A673 (cell line): ENCODE measurements around the gene ARHGAP5. TPM values are rescaled to one million over a fixed set of nuclear protein-coding genes. Genes with fewer than 3 reads are reported as not detected.
A peak's percentile ranks its signal among the peaks of the same experiment; 100 is the strongest.

Experiments used
- BruUV-seq: library from RNA; stranded (reverse); fragments of 400-500 nt; replicated peaks from 2 replicates; lab custom pipeline; 2021; lab: Mats Ljungman, UMichigan
- CTCF ChIA-PET: fragments of 300-600 bp; sonication (Branson Sonifier 250); formaldehyde crosslinking; loops from one replicate; lab custom pipeline; 2022; ENCODE audit warnings: antibody characterized with exemption; lab: Charles Lee
- POLR2A ChIA-PET: fragments of 300-600 bp; sonication (Branson Sonifier 250); formaldehyde crosslinking; loops from one replicate; lab custom pipeline; 2022; ENCODE audit warnings: antibody characterized with exemption; ENCODE audit not compliant: low non-redundant PET; lab: Charles Lee
- DNase-seq: peaks from one replicate; pipeline ENCODE4 v3.0.0-alpha.2; 2015; ENCODE audit warnings: low spot score
- H3K27ac ChIP-seq: fragments of 200-600 bp; sonication (generic); 2 replicates; pipeline ENCODE4 v1.5.1; 2016; ENCODE audit warnings: mixed run types, low read depth, mild to moderate bottlenecking, mixed read lengths, antibody characterized with exemption, low read length; ENCODE audit not compliant: poor library complexity, severe bottlenecking
- H3K27me3 ChIP-seq: fragments of 200-600 bp; sonication (generic); replicated peaks from 2 replicates; pipeline ENCODE4 v1.6.1; 2017; ENCODE audit warnings: mixed run types, low read depth, mild to moderate bottlenecking, mixed read lengths, antibody characterized with exemption, low read length; ENCODE audit not compliant: insufficient read depth, poor library complexity
- H3K36me3 ChIP-seq: fragments of 200-600 bp; sonication (generic); 2 replicates; pipeline ENCODE4 v1.6.1; 2016; ENCODE audit warnings: mixed run types, mild to moderate bottlenecking, mixed read lengths, antibody characterized with exemption, low read length; ENCODE audit not compliant: insufficient read depth, poor library complexity, severe bottlenecking
- H3K4me1 ChIP-seq: fragments of 200-600 bp; sonication (generic); 2 replicates; pipeline ENCODE4 v1.6.1; 2017; ENCODE audit warnings: mixed run types, mild to moderate bottlenecking, mixed read lengths, antibody characterized with exemption, low read length; ENCODE audit not compliant: insufficient read depth, poor library complexity, severe bottlenecking
- H3K4me3 ChIP-seq: fragments of 200-600 bp; sonication (generic); 2 replicates; pipeline ENCODE4 v1.5.1; 2016; ENCODE audit warnings: low read depth, mixed run types, mild to moderate bottlenecking, mixed read lengths, low read length; ENCODE audit not compliant: poor library complexity, severe bottlenecking
- H3K9me3 ChIP-seq: fragments of 200-600 bp; sonication (generic); 2 replicates; pipeline ENCODE4 v1.6.1; 2016; ENCODE audit warnings: mixed run types, low read depth, mild to moderate bottlenecking, mixed read lengths, antibody characterized with exemption, low read length; ENCODE audit not compliant: poor library complexity, severe bottlenecking
- EZH2 ChIP-seq: fragments of 200-600 bp; sonication (generic); IDR thresholded peaks from 2 replicates; pipeline ENCODE4 v1.6.1; 2017; ENCODE audit warnings: borderline replicate concordance, low read depth, mild to moderate bottlenecking, mixed read lengths, antibody characterized with exemption, low read length; ENCODE audit not compliant: poor library complexity, severe bottlenecking
- intact Hi-C: fragments of 100-400 bp; cut with micrococcal nuclease; formaldehyde crosslinking; loops from one replicate; pipeline ENCODE4 v1.10.0; 2022; ENCODE audit not compliant: unreplicated experiment
- total RNA-seq: library from RNA; stranded (reverse); gene quantifications from 2 replicates; pipeline ENCODE4 v1.2.3, GENCODE V29; 2021
- TF ChIP-seq, protein P1 (sequence below): fragments of 300-800, 200-600 bp; sonication (generic); conservative IDR thresholded peaks from 2 replicates; pipeline ENCODE4 v1.5.1; 2017; ENCODE audit warnings: low read depth, mild to moderate bottlenecking, antibody characterized with exemption, low read length, moderate library complexity, mixed read lengths

The ARHGAP5 gene
- total RNA-seq, 1 experiment from 2014 or later = 51.3 TPM

DNA sequence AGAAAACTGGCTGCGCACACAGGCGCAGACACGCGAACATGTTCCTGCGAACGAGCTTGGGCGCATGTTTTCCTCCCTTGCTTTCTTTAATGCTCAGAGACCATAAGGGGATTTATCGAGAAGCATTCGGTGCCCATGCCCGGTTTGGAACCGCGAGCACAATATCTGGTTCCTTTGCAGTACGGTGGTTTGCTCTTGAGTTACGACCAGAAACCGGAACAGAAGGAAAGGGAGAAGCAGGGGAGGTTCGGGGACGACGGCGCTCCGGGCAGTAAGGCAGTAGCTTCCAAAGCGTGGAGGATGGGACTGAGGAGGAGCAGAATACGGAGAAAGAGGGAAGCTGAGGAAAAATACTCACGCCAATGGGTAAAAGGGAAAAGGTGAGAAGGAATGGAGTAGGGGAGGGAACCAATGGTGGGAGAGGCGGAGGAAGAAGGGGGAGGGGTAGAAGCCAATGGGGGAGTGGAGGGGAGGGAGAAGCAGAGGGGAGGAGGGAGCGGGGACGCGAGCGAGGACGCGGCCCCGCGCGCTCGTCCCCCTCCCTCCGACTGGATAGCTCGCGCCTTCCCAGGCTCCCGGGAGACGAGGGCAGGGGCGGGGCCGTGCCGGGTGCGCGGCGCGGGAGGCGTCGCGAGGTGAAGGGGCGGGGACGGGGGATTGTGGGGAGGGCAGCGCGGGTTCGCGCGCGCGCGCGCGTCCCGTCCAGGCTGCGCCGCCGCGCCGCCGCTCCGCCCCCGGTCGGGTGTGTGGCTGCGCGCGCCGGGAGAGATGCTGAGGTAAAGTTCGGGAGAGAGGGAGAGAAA, 625 bp upstream of the ARHGAP5 start:
- intact Hi-C loops = loop anchor here (5.0 to 10.0 kb wide), 3 partner anchors 66 to 562 kb away; no protein-coding TSS in a partner anchor
- TF ChIP-seq, protein P1, sequence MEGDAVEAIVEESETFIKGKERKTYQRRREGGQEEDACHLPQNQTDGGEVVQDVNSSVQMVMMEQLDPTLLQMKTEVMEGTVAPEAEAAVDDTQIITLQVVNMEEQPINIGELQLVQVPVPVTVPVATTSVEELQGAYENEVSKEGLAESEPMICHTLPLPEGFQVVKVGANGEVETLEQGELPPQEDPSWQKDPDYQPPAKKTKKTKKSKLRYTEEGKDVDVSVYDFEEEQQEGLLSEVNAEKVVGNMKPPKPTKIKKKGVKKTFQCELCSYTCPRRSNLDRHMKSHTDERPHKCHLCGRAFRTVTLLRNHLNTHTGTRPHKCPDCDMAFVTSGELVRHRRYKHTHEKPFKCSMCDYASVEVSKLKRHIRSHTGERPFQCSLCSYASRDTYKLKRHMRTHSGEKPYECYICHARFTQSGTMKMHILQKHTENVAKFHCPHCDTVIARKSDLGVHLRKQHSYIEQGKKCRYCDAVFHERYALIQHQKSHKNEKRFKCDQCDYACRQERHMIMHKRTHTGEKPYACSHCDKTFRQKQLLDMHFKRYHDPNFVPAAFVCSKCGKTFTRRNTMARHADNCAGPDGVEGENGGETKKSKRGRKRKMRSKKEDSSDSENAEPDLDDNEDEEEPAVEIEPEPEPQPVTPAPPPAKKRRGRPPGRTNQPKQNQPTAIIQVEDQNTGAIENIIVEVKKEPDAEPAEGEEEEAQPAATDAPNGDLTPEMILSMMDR = no peak
- no peak for TF ChIP-seq EZH2
- Histone ChIP-seq H3K27ac (peak overlapping the region; percentile 85), H3K4me1 (peaks cover 12% of the 10 kb centered on the region), H3K4me3 (peak overlapping the region; percentile 88), H3K9me3 (no peaks in the 10 kb centered on the region), H3K27me3 (no peaks in the 10 kb centered on the region), H3K36me3 (no peaks in the 10 kb centered on the region)
- BruUV-seq = TSS peak; percentile 94
- DNase-seq = peak; percentile 98
- ChIA-PET CTCF (interaction anchor here (0.6 kb wide), 1 partner anchor 897 kb away, joined by 4 read pairs; no protein-coding TSS in a partner anchor), POLR2A (interaction anchor here (0.6 to 0.7 kb wide), 3 partner anchors 33 to 866 kb away, joined by 3 to 4 read pairs (median 3); no protein-coding TSS in a partner anchor)

DNA sequence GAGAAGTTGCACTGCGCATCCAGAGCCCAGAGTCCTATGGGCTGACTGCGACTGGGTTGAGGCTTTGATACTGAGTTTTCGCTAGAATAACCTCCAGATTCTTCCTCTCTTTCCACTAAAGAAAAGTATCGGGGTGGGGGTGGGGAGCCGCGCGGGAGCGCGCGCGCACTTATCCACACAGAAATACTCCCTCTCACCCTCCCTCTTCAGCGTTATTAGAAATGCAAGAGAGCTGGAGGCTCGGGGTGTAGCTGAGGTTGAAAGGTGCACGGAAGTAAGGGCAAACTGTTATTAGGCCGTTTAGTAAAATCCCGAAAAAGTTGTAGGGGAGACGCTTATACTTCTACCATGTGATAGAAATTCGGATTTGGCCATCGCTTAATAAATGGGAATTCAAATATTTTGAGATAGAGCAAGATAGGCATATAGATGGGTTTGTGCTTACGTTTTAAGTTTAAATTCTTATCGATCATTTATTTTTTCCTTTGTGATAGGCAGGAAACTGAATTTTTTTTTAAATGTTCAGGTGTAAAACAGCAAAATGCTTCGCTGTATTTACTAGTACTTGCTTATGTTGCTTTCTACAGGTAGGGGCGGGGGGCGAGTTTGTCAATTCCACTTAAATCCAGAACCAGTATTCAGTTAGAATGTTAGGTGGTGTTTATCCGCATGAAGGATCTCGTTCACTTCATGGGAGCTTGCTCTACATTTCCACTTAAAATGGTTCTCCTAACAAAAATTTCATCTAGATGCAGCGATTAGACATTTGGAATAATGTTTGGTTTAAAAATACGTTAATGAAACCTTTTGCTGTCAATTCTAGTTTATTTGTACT, 1.1 kb downstream of the ARHGAP5 start:
- no peak for TF ChIP-seq EZH2
- TF ChIP-seq, protein P1 = no peak
- POLR2A ChIA-PET = no interaction called here
- no TSS peak for BruUV-seq
- intact Hi-C loops = loop anchor here (5.0 to 10.0 kb wide), 3 partner anchors 64 to 563 kb away; no protein-coding TSS in a partner anchor
- Histone ChIP-seq H3K36me3 (no peaks in the 10 kb centered on the region), H3K4me3 (peak overlapping the region; percentile 88), H3K27ac (peak overlapping the region; percentile 85), H3K9me3 (no peaks in the 10 kb centered on the region), H3K27me3 (no peaks in the 10 kb centered on the region), H3K4me1 (peaks cover 16% of the 10 kb centered on the region)
- CTCF ChIA-PET = no interaction called here
- DNase-seq = no peak

- Histone ChIP-seq H3K9me3 (no peaks in the 10 kb centered on the region), H3K36me3 (no peaks in the 10 kb centered on the region), H3K27ac (no peak overlapping the region), H3K4me3 (peak overlapping the region; percentile 88), H3K4me1 (peaks cover 16% of the 10 kb centered on the region), H3K27me3 (no peaks in the 10 kb centered on the region)
- ChIA-PET CTCF (no interaction called here), POLR2A (no interaction called here)
- no peak for DNase-seq
- BruUV-seq = TSS peak; percentile 31
- intact Hi-C loops = loop anchor here (5.0 to 10.0 kb wide), 3 partner anchors 63 to 564 kb away; no protein-coding TSS in a partner anchor
- TF ChIP-seq, protein P1 = no peak
- no peak for TF ChIP-seq EZH2
These were observed 1.7 kb downstream of the ARHGAP5 start for GRCh38 chr14:32078858-32079216.
